Stimulated activated CD8-positive, alpha-beta memory T cell treated with anti-CD3 and anti-CD28 coated beads, Interleukin-7, amount 100 ng/mL, for 1 hour (primary cell): Measurements from ENCODE around the gene PANX2.
"Not testable (repeated sequence)": the region's sequence is repeated elsewhere in the genome, so short reads cannot be mapped to it uniquely, and the experiment has no call there.

Experiments used
- DNase-seq, 2 donors: peaks; one replicate each; pipeline ENCODE4 v3.0.0-alpha.2; 2020; ENCODE audit warnings: low read depth in 2 of 2

PANX2 gene

DNA sequence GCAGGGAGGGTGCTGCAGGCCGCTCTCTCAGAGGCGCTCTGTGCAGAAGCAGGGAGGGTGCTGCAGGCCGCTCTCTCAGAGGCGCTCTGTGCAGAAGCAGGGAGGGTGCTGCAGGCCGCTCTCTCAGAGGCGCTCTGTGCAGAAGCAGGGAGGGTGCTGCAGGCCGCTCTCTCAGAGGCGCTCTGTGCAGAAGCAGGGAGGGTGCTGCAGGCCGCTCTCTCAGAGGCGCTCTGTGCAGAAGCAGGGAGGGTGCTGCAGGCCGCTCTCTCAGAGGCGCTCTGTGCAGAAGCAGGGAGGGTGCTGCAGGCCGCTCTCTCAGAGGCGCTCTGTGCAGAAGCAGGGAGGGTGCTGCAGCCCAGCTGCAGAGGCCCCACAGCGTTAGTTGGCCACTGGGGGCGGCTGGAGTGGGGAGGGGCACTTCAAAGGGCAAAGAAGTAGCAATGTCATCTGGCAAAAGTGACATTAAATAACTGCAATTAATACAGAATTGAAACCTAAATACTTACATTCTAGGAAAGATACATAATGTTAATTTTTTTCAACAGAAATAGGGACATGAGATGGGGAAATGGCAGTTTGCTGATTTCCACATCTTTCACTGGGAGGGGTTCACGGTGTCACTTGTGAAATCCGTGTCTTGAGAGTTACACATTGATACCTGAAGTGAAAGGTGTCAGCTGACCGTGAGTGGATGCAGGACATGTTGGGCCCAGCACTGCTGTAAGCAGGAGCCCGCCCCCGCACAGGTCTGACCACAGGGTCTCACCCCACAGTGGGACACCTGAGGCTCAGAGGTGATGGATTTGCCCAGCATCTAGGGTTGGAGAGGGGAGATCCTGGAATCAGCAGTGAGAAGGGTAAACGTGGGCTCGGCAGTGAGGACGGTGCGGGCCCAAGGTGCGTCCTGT lies 23.0 kb upstream of the PANX2 start:
- DNase-seq = not testable (repeated sequence)

GRCh38 chr22:50148166-50148500 lies 22.4 kb upstream of the PANX2 start:
- DNase-seq = no peak

- peak; percentile 52 to 54 for DNase-seq
These were observed 21.4 kb upstream of the PANX2 start for GRCh38 chr22:50148991-50149721.

DNA sequence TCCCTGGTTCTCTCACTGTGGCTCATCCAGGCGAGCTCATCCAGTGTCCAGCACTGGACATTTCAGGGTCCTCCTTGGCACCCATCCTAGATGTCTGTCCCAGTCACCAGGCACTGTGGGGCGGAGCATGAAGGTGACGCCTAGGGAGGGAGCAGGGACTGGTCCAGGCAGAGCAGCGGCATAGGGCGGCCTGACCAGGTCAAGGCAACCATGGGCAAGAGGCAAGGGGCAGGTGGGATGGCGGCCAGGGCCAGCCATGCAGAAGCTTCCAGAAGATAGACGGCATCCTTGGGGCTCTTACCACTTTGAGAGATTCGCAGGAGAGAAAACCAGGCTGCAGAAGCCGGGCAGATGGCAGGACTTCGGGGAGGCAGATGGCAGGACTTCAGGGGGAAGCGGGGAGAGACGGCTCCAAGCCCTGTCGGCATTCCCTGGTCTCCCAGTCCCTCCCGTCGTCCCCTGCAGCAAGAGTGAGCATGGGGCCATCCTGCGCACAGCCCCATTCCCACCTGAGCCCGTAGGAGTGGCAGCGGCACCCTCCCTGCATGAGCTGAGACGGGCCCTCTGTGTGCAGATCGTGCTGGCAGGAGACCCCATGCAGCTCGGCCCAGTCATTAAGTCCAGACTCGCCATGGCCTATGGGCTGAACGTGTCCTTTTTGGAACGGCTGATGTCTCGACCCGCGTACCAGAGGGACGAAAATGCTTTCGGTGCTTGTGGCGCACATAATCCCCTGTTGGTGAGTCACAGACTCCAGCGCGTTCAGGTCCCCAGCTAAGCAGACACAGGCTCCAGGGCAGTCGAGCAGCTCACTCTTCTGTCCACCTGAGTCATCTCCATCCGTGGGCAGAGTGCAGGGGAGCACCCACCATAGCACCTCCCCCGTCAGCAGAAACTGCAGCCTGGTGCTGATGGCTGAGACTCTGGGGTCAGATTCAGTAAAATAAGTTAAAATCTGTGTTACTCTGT lies 20.1 kb upstream of the PANX2 start:
- DNase-seq = no peak

GRCh38 chr22:50151571-50152537 lies 18.7 kb upstream of the PANX2 start:
- no peak for DNase-seq

DNA sequence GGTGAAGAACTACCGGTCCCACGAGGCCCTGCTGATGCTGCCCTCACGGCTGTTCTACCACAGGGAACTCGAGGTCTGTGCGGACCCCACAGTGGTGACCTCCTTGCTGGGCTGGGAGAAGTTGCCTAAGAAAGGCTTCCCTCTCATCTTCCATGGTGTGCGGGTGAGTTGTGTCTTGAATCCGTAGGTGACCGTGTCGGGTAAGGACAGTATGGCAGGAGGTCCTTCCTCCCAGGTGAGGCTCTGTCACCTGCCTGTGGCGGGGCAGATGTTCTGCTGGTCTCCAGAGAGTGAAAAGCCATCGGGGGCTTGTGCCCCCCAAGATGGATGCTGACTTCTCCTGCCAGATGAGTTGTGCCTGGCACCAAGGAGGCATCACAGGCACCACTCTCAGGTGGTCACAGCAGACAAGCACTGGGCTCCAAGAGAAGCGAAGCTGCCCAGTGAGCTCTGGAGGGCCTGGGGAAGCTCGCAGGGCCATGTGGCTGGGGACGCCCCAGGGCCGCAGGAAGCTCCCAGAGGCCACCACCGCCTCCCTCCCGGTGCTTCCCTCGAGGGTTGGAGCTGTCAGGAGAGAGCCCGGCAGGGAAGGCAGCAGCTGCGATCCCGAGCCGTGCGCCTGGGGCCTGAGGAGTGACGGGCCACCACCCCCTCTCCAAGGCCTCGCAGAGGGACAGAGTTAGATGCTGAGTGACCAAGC lies 17.3 kb upstream of the PANX2 start:
- no peak for DNase-seq

- no peak for DNase-seq
These were observed 16.8 kb upstream of the PANX2 start for GRCh38 chr22:50153756-50154140.

DNA sequence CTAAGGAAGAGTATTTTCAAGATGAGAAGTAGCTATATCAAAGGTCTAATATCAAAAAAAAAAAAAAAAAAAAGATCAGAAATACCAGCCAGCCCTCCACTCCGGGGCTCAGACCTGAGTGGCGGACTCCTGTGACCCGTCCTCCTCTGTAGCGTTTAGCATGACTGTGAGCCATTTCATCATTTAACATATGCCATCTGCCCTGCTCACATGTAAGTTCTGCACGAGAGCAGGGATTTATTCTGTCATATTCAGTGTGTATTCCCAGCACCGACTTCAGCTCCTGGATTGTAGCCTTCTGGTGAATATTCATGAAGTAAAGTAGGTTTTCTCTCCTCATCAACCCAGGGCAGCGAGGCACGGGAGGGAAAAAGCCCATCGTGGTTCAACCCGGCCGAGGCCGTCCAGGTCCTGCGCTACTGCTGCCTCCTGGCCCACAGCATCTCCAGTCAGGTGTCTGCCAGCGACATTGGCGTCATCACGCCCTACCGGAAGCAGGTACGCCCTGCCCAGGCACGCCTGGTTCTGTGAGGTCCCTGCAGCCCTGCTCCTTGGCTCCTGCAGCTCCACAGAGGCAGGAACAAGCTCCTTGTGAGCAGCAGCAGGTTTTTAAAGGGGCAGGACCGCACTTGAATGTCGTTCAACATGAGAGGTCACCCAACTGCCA lies 12.7 kb upstream of the PANX2 start:
- DNase-seq = no peak

- DNase-seq = no peak
These were observed 9.6 kb upstream of the PANX2 start for GRCh38 chr22:50160947-50161346.

DNA sequence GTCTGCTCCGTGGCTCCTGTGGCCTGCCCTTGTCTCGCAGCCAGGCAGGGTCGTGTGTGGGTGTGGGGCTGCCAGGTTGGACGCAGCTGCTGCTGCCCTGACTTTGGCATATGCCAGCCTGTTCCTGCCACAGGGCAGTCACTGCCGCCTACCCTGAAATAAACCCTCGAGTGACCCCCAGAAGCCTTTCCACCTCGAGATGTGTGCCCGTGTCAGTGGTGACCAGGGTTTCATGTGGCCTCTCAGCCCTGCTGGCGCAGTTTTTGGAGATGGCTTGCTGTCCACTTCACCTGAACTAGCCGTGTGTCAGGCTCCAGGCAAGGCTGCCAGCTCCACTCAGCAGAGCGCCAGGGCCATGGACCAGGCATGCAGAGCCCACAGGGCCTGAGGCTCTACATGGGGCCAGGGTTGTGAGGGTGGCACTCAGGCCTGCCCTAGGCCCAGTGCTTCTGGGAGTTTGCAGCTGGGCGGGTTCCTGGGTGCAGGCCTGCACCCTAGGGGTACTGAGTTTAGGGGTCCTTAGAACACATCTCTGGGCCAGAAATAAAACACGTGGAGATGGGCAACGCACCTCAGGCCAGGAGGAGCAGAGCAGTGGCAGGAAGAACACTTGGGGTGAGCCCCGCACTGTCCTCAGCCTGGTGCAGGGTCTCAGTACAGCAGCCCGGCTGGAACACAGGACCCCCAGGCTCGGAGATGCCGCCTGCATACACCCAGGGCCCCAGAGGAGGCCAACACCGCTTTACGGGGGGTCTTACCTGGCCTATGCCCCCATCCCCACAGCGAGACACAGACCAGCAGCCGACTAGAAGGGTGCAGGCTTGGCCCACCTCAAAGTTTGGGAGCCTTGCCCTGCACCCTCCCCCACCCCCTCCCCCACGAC lies 8.8 kb upstream of the PANX2 start:
- no peak for DNase-seq

- no peak for DNase-seq
These were observed 8.1 kb upstream of the PANX2 start for GRCh38 chr22:50162391-50162956.

DNA sequence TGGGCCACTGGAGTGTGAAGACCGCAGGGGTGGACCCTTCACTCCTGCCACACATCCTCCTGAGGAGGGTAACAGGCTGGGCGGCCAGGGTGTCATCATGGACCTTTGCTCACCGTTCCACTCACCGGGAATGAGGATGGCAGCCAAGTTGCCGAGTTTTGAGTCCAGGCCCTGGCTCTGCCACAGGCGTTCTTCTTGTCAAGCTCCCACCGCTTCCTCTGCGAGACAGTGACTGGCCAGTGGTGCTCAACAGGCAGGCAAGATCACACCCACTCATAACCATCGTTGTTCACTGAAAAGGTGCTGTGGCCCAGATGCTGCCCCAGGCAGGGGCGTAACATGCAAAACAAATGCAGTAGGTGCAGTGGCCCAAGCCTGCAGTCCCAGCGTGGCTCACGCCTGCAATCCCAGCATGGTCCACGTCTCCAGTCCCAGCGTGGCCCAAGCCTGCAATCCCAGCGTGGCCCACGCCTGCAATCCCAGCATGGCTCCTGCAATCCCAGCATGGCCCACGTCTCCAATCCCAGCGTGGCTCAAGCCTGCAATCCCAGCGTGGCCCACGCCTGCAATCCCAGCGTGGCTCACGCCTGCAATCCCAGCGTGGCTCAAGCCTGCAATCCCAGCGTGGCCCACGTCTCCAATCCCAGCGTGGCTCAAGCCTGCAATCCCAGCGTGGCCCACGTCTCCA lies 5.0 kb upstream of the PANX2 start:
- no peak for DNase-seq

- no peak for DNase-seq
These were observed 2.6 kb upstream of the PANX2 start for GRCh38 chr22:50167689-50168489.

DNA sequence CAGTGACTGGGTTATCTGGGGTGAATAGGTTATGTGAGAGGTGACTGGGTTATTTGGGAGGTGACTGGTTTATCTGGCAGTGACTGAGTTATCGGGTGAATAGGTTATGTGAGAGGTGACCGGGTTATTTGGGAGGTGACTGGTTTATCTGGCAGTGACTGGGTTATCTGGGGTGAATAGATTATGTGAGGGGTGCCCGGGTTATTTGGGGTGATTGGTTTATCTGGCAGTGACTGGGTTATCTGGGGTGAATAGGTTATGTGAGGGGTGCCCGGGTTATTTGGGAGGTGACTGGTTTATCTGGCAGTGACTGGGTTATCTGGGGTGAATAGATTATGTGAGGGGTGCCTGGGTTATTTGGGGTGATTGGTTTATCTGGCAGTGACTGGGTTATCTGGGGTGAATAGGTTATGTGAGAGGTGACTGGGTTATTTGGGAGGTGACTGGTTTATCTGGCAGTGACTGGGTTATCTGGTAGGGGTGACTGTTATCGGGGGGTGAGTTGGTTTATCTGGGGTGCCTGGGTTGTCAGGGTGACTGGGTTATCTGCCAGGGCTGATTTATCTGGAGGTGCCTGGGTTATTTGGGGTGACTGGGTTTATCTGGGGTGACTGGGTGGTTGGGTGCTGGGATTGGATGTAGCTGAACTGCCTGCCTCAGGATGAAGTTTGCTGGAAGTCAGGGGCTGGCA lies 1.9 kb upstream of the PANX2 start:
- not testable (repeated sequence) for DNase-seq

DNA sequence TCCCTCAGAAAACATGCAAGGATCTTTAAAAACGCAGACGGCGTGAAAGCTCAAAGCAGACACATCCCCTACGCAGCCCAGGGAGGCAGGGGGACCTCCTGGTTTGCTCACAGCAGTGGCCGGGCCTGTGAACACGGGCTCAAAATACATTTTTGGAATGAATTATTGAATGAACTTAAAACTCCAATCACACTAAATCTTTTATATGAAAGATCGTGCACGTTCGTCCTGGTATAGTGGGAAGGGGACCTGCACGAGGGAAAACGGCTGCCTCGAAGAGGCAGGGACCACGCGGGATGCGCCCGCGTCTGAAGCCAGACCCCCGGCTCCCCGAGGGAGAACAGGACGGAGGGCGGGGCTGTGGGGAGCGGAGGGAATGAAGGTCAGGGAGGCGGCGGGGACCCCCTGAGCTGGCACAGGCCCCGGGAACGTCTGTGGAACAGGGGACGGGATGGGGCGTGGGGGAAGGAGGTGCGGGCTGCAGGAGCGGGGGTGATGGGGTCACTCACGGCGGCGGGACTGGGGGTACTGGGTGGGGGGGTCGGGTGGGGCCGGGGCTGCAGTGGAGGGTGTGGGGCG lies 1.3 kb upstream of the PANX2 start:
- no peak for DNase-seq
